ENCODE data around the gene FRS3.

GRCh38 chr6:41781366-41781730, 1.6 kb upstream of the FRS3 start:
- TF ChIP-seq CTCF (IDR thresholded peaks at IDR 0.05; ENCODE audit: low read depth, low read length) (no peak), POLR2A (IDR thresholded peaks at IDR 0.05; ENCODE audit: extremely low read depth, insufficient read length) (no peak), MAX (IDR thresholded peaks at IDR 0.05; ENCODE audit: low read depth, low read length) (no peak), MYC (IDR thresholded peaks at IDR 0.05; ENCODE audit: low read depth, low read length) (no peak)
